SU-DHL-6 (cell line): ENCODE measurements around the gene PTPN6.

Source experiments
- H2AFZ ChIP-seq: fragments of 200-600 bp; sonication (generic); 2 replicates; pipeline ENCODE4 v1.6.1; 2014; ENCODE audit warnings: low read depth, mild to moderate bottlenecking, moderate library complexity, mixed read lengths, antibody characterized with exemption, low read length; ENCODE audit not compliant: severe bottlenecking
- H3F3A ChIP-seq: fragments of 200-600 bp; shearing (Covaris generic); 2 replicates; pipeline ENCODE4 v1.6.0; 2016; ENCODE audit warnings: antibody characterized with exemption, mild to moderate bottlenecking; ENCODE audit not compliant: insufficient read depth
- H3K27ac ChIP-seq: fragments of 200-600 bp; sonication (generic); 2 replicates; pipeline ENCODE4 v1.5.1; 2016; ENCODE audit warnings: low read depth, mild to moderate bottlenecking, low read length, moderate library complexity, mixed read lengths
- H3K27me3 ChIP-seq: fragments of 200-600 bp; sonication (generic), shearing (Covaris generic); 2 replicates; pipeline ENCODE4 v1.6.0; 2014; ENCODE audit warnings: mild to moderate bottlenecking, low read length
- H3K36me3 ChIP-seq: fragments of 200-600 bp; sonication (generic); 2 replicates; pipeline ENCODE4 v1.6.1; 2014; ENCODE audit warnings: mild to moderate bottlenecking, low read length, mixed read lengths
- H3K4me2 ChIP-seq: fragments of 300-600, 200-600 bp; shearing (Covaris generic), sonication (generic); 2 replicates; pipeline ENCODE4 v1.6.0; 2014; ENCODE audit warnings: low read length, low read depth, mild to moderate bottlenecking; ENCODE audit not compliant: poor library complexity, severe bottlenecking
- H3K4me3 ChIP-seq: fragments of 200-600 bp; sonication (generic); 2 replicates; pipeline ENCODE4 v1.5.1; 2014; ENCODE audit warnings: antibody characterized with exemption, low read length, mild to moderate bottlenecking, mixed read lengths; ENCODE audit not compliant: insufficient read depth, poor library complexity, severe bottlenecking
- H3K79me2 ChIP-seq: fragments of 200-600 bp; sonication (generic); 2 replicates; pipeline ENCODE4 v1.6.1; 2014; ENCODE audit warnings: mild to moderate bottlenecking, low read length, moderate library complexity; ENCODE audit not compliant: insufficient read depth
- H3K9ac ChIP-seq: fragments of 200-600 bp; sonication (generic); 2 replicates; pipeline ENCODE4 v1.7.0; 2014; ENCODE audit warnings: mild to moderate bottlenecking, low read length
- H3K9me2 ChIP-seq: fragments of 200-600 bp; sonication (generic); replicated peaks from 2 replicates; pipeline ENCODE4 v1.6.1; 2014; ENCODE audit warnings: low read length; ENCODE audit not compliant: insufficient read depth
- H3K9me3 ChIP-seq: fragments of 200-600 bp; sonication (generic); 2 replicates; pipeline ENCODE4 v1.6.1; 2014; ENCODE audit warnings: low read length, mixed read lengths; ENCODE audit not compliant: insufficient read depth
- H4K20me1 ChIP-seq: fragments of 200-600 bp; sonication (generic); 2 replicates; pipeline ENCODE4 v1.6.1; 2014; ENCODE audit warnings: low read depth, mild to moderate bottlenecking, antibody characterized with exemption, low read length, moderate library complexity, mixed read lengths
- CTCF ChIP-seq: fragments of 200-600 bp; sonication (generic); IDR thresholded peaks from one replicate; pipeline ENCODE4 v1.5.1; 2017; ENCODE audit warnings: antibody characterized with exemption, mild to moderate bottlenecking, low read length, moderate library complexity; ENCODE audit not compliant: insufficient read depth, poor library complexity, severe bottlenecking
- EZH2phosphoT487 ChIP-seq: fragments of 200-600 bp; sonication (generic), shearing (Covaris generic); conservative IDR thresholded peaks from 2 replicates; pipeline ENCODE4 v1.6.1; 2018; ENCODE audit warnings: mild to moderate bottlenecking, antibody characterized with exemption, low read length, moderate library complexity, mixed read lengths

The PTPN6 gene

GRCh38 chr12:6963016-6963731 lies 12.0 kb downstream of the PTPN6 start:
- no peak overlapping the region for H2AFZ ChIP-seq
- H4K20me1 ChIP-seq, result no peaks in the 10 kb centered on the region
- H3K9ac ChIP-seq, result no peak overlapping the region
- no peaks in the 10 kb centered on the region; the same call in 1 of the 2 replicates for H3K36me3 ChIP-seq
- H3F3A ChIP-seq, result peaks cover 22% of the 10 kb centered on the region
- no peak for TF ChIP-seq CTCF
- TF ChIP-seq EZH2phosphoT487, result no peak
- no peaks in the 10 kb centered on the region for H3K27me3 ChIP-seq
- H3K27ac ChIP-seq, result no peak overlapping the region
- no peak overlapping the region for H3K4me2 ChIP-seq
- H3K79me2 ChIP-seq, result no peaks in the 10 kb centered on the region; the same call in 1 of the 2 replicates
- H3K4me3 ChIP-seq, result no peak overlapping the region
- H3K9me3 ChIP-seq, result no peaks in the 10 kb centered on the region
- no peaks in the 10 kb centered on the region for H3K9me2 ChIP-seq

- peaks cover 6% of the 10 kb centered on the region for H3K79me2 ChIP-seq
- H3K9me2 ChIP-seq, result no peaks in the 10 kb centered on the region
- H2AFZ ChIP-seq, result no peak overlapping the region
- no peak overlapping the region for H3K27ac ChIP-seq
- H3K27me3 ChIP-seq, result no peaks in the 10 kb centered on the region
- H3K4me2 ChIP-seq, result no peak overlapping the region
- H3K9me3 ChIP-seq, result no peaks in the 10 kb centered on the region
- peaks cover 3% of the 10 kb centered on the region; the same call in 1 of the 2 replicates for H4K20me1 ChIP-seq
- TF ChIP-seq EZH2phosphoT487, result no peak
- no peak for TF ChIP-seq CTCF
- no peak overlapping the region for H3K9ac ChIP-seq
- H3K36me3 ChIP-seq, result peaks cover 6% of the 10 kb centered on the region; the same call in 1 of the 2 replicates
- H3F3A ChIP-seq, result peaks cover 27% of the 10 kb centered on the region
- no peak overlapping the region for H3K4me3 ChIP-seq
These were observed 12.7 kb downstream of the PTPN6 start for GRCh38 chr12:6963791-6964413.

- Histone ChIP-seq H3K27ac (peak overlapping the region; percentile 25; the same call in 1 of the 2 replicates), H3K9ac (no peak overlapping the region), H3K4me3 (no peak overlapping the region), H3F3A (peaks cover 32% of the 10 kb centered on the region), H3K9me2 (no peaks in the 10 kb centered on the region), H3K79me2 (peaks cover 14% of the 10 kb centered on the region), H3K4me2 (no peak overlapping the region), H3K36me3 (peaks cover 8% of the 10 kb centered on the region; the same call in 1 of the 2 replicates), H4K20me1 (peaks cover 3% of the 10 kb centered on the region; the same call in 1 of the 2 replicates), H3K27me3 (no peaks in the 10 kb centered on the region), H3K9me3 (no peaks in the 10 kb centered on the region), H2AFZ (no peak overlapping the region)
- TF ChIP-seq CTCF, result no peak
- no peak for TF ChIP-seq EZH2phosphoT487
These were observed 13.5 kb downstream of the PTPN6 start for GRCh38 chr12:6964605-6965025.
